ENCODE results near the gene HAS3.

HAS3 gene

GRCh38 chr16:69089091-69089910, 16.2 kb upstream of the HAS3 start:
- no peak for DNase-seq (ENCODE audit: low read depth in 2 of 2)

DNA sequence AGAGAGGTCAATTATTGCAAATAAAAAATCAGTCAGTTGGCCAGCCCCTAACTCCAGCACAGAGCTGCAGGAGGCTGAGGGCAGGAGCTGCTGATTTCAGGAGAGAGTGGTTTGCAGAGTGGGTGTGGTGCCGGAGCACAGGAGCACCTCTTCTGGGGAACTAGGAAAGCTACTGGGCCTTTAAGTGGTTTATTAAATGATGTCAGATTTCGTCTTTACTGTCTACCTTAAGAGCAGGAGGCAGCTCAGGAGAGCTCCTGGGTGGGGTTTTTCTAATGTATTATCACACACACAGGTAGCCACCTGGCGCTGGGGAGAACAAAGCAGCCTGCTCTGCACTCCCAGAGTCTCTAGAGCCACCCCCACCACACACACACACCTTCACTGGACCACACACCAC, 11.5 kb upstream of the HAS3 start:
- DNase-seq (ENCODE audit: low read depth in 2 of 2), result no peak

DNA sequence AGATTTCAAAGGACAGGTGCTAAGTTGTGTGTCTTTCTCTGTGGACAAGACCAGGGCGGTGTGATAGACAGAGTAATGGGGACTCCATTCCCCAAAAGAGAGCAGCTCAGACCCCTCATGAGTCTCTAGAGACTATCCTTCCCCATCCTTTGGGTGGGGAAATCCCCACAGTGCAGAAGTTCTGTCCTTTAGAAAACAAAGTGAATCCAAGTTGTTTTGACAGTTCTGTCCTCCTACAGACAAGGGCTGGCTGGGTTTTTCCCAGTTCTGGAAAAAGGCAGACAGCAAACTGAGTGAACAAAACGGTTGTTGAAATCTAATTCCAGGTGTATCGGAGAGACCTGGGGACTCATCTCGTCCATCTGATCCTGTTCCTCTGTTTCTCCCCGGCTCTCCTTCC, 11.0 kb upstream of the HAS3 start:
- no peak for DNase-seq (ENCODE audit: low read depth in 2 of 2)

DNA sequence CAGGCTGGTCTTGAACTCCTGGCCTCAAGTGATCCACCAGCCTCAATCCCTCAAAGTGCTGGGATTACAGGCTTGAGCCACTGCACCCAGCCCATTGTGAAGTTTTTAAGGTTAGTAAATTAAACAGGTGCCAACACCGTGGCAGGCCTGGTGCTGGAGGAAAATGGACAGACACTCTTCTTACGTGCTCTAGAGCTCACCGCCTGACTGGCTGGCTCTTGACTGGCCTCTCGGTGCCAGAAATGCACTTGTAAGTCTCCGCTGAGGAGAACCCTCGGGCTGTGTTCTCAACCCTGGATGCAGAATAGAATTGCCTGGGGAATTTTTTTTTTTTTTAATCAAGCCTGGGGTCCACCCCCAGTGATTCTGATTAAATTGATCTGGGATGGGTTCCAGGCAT, 10.3 kb upstream of the HAS3 start:
- no peak for DNase-seq (ENCODE audit: low read depth in 2 of 2)

DNA sequence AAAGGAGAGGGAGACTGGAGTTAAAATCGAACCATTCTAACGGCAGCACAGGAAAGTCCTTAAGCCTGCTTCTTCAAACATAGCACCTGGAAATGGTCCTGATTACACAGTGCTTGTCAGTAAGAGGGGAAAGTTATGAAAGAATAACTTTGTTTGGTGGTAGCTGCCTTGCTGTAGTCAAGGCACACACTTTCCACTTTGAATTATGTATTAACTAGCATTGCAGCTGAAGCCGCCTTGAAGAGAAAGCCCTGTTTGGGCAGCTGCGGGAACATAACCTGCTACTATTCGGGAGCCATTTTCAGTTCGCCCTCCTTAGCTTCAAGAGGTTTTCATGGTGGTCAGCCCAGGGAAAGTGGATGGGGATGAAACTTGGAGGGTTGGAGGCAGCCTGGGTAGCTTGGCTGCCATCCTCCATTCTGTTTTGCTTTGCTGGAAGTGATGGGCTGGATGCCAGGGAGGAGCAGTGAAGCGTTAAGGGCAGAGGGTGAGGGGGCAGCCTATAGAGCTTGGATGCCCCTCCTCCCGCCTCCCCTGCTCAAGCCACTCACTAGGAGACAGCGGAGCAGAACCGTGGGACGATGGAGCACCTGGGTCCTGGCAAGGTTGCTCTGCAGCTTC, 5.3 kb upstream of the HAS3 start:
- no peak for DNase-seq (ENCODE audit: low read depth in 2 of 2)

DNA sequence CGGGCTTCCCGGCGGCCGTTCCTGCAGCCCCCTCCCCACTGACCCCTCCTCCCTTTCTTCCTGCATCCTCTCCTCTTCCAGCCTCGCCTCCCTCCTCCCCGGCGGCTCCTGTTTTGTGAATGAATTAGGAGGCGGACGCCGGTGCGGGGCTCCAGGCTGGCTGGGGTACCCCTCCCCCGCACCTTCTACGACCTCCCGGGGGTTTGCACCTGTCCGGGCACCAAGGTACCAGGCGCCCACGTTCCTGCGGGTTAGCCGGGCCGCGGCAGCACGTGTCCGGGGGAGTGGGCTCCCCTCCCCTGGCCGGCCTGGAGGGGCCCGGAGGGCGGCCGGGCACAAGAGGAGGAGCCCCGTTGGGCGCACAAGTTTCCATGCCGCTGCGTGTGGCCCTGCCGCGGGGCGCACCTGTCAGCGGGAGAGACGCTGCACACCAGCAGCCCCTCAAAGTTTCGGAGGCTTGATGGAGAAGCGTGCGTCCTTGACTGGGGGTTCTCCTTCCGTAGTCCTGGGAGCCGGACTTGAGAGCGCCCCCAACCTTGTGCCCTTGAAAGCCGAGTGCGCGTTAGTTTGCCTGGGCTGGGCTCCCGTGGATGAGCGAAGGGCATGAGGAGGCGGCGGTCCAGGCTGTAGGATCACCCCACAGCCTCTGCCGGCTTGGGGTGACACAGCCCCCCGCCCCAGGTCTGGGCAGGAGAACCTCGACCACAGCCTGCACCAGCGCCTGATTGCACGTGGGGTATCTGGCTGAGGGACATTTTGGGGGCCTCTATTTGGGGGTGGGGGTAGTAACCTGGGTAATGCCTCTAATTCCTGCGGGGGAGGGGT, 1.2 kb downstream of the HAS3 start:
- no peak for DNase-seq (ENCODE audit: low read depth in 2 of 2)

DNA sequence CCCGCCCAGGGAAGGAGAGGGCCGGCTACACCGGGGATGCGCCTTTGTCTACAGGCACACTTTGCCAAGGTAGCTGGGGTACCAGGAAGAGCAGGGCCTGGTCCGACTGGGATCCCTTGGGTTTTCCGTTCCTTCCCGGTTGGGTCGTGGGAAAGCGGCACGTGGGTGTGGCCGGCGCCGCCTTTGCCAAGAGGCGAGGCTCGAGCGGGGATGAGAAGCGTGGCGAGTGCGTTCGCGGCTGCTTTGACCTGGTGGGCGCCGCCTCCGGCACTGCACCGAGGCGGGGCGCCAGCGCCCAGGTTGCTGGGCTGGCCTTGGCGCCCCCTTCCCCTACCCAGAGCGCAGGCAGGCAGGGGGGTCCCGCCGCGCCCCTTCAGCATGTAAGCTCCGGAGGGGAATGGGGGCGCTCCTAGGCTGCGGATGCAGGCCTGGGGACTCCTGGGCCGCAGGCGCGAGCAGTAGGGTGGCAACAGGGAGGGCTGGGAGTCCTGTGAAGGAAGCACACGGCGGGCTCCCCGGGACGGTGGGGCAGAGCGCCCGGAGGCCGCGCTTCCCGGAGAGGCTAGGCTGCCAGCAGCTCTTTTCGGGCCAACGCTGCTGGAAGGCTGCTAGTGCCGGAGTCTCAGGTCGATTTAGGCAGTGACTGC, 2.0 kb downstream of the HAS3 start:
- DNase-seq (ENCODE audit: low read depth in 2 of 2), result no peak

DNA sequence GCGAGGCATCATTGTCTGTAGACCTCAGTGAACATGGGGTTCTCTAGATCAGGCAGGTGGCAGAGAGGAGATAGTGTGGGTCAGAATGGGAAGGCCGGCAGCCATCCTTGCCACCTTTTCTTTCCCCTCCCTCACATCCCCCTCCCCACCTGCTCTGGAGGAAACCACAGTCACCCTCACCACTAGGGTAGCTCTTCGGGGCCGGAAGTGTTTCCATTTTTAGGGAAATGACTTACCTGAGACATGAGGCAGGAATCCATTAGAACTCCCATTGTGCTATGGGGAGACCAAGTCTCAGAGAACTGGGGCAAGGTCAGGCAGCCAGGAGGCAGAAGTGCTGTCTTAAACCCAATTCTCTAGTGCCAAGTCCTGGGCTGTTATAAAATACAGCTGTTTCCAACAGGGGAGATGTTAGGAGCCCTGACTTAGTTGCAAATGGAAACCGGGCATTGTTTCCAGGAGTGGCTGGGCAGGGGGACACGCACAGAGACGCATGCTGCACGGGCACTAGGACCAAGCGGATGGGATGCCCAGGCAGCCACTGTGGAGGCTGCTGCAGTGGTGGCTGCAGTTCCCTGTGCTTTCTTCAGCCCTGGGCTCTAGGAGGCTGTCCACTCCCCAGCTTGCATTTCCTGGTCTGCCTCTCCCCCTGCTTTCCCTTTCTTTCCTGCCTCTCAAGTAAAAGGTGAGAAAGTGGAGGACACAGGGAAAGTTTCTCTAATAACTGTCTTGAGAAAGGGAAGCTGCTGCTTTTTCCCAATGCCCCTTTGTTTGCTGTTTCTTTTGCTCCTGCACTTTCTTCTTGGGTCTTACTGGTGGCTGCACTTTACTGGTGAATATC, 2.8 kb downstream of the HAS3 start:
- DNase-seq (ENCODE audit: low read depth in 2 of 2), result no peak

GRCh38 chr16:69108905-69109252, 3.4 kb downstream of the HAS3 start:
- no peak for DNase-seq (ENCODE audit: low read depth in 2 of 2)

DNA sequence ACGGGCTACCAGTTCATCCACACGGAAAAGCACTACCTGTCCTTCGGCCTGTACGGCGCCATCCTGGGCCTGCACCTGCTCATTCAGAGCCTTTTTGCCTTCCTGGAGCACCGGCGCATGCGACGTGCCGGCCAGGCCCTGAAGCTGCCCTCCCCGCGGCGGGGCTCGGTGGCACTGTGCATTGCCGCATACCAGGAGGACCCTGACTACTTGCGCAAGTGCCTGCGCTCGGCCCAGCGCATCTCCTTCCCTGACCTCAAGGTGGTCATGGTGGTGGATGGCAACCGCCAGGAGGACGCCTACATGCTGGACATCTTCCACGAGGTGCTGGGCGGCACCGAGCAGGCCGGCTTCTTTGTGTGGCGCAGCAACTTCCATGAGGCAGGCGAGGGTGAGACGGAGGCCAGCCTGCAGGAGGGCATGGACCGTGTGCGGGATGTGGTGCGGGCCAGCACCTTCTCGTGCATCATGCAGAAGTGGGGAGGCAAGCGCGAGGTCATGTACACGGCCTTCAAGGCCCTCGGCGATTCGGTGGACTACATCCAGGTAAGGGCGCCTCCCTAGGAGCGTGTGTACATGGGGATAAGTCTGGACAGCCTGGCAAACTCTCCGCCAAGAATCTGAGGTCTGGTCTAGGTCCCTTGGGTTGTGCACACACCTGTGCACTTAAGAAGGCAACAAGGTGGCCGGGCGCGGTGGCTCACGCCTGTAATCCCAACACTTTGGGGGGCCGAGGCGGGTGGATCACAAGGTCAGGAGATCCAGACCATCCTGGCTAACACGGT, 4.2 kb downstream of the HAS3 start:
- DNase-seq (ENCODE audit: low read depth in 2 of 2), result no peak

DNA sequence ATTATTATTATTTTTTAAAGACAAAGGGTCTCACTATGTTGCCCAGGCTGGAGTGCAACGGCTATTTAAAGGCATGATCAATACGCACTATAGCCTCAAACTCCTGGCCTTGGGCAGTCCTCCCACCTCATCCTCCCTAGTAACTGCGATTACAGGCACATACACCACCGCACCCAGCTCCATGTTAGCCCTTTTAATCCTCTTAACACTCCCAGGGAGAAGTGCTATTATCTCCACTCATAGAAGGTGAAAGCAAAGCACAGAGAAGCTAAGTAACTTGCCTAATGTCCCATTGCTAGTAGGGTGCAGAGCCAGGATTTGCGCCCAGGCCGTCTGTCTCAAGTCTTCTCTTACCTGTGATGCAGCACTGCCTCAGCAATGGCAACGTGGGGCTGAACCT, 5.0 kb downstream of the HAS3 start:
- no peak for DNase-seq (ENCODE audit: low read depth in 2 of 2)

GRCh38 chr16:69111216-69111875, 5.9 kb downstream of the HAS3 start:
- no peak for DNase-seq (ENCODE audit: low read depth in 2 of 2)

DNA sequence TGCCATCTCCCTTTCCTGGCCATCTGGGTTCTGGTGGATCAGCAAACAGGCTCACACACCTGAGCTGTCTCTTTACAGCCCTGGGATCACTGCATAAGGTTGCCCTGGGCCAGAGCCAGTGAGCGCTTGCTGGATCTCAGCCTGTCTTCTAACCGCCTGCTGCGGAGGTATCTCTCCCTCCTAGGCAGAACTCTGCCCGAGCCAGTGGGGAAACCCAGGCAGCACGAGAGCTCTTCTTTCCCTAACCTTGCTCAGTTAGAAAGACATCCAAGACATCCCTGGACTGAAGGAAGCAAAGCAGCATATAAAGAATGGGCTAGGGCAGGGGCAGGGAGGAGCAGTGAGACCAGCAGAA, 6.4 kb downstream of the HAS3 start:
- no peak for DNase-seq (ENCODE audit: low read depth in 2 of 2)

DNA sequence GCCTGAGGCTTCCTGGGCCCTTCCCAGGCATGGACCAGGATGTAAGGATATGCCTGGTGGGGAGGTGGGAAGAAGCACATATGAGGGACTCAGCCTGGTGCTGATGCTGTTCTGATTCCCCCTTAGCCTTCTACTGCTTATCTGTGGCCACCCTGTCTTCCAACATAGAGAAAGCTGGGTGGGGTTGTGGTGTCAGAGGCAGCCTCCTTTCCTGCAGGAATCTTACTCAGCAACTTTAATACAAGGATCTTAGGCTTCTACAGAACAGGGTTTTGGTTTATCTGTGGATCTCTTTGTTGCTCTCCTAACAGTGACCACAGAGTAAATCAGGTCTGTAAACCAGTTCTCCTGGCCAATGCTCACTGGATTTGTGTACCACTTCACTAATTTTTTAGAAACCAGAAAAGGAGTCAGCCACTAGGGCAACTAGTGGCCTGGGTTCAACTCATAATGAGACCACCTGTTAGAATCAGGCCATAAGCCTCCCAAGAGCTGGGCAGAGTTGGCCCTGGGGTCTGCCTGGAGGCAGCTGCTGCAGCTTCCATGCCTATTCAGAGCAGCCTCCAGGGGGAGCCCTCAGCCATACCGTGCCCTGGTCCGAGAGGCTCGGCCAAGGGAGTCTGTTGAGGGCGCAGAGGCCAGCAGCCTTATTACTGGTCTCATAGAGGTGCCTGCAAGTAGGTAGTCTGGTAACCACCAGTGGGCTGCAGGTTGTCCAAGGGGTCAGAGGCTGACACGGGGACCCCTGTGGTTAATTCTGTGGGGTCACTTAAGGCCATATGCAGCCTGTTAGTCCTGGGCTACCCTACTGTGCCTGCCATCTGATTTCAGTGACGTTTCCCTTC, 7.1 kb downstream of the HAS3 start:
- no peak for DNase-seq (ENCODE audit: low read depth in 2 of 2)

GRCh38 chr16:69113216-69113615, 7.8 kb downstream of the HAS3 start:
- DNase-seq (ENCODE audit: low read depth in 2 of 2), result no peak

- no peak for DNase-seq (ENCODE audit: low read depth in 2 of 2)
Measured at GRCh38 chr16:69114346-69114975, 9.0 kb downstream of the HAS3 start.

- DNase-seq (ENCODE audit: low read depth in 2 of 2), result no peak
Measured at GRCh38 chr16:69114976-69115355, 9.5 kb downstream of the HAS3 start.

DNA sequence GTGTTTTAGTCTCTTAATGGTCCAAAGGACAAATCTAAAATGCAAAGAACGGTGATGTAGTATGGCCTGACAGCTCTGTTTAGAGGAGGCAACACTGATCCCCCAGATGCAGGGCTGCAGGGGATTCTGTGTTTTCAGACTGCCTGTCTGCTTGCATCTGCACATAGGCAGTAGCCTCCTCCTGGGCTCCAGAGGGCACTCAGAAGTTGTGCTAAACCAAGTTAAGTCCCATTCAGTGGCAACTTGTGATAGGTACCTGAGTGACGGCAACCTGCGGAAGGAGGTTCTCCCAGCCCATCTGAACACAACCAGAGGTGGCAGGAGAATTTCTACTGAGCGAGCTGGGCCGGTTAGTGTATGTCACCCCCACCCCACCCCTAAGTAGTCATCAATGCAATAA, 9.9 kb downstream of the HAS3 start:
- no peak for DNase-seq (ENCODE audit: low read depth in 2 of 2)

DNA sequence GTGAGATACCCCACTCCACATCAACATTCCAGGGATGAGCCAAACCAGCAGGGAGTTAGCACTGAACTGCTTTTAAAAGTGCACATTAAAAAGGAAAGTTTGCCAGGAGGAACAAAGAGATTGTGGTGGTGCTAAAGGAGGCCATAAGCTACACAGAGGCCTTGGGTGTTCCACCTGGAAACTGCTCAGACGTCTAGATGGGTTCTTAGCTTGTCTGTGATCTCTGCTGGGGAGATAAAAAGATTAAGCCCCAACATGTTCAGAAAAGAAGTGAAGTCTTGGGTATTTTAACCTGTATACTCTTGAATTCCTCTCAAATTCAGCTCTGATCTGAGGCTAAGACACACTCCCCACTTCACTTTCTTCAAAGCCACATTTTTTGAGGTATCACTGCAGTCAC, 10.4 kb downstream of the HAS3 start:
- no peak for DNase-seq (ENCODE audit: low read depth in 2 of 2)

Data from fibroblast of skin of left biceps (primary cell).